Testis (tissue), 2 donors: ENCODE data around the gene NOSIP.

ENCODE experiments used
- CTCF ChIP-seq, 3 experiments: fragments of 450-650 bp in 2 of 3; fragments of 200-600 bp in 1 of 3; sonication (generic) in 1 of 3; IDR thresholded peaks; one replicate each; pipeline ENCODE4 v1.5.1; 2016 to 2019; ENCODE audit warnings: antibody characterized with exemption in 3 of 3, mild to moderate bottlenecking in 2 of 3, moderate library complexity in 1 of 3
- POLR2A ChIP-seq: fragments of 450-650 bp; IDR thresholded peaks from one replicate; pipeline ENCODE4 v1.6.1; 2017; ENCODE audit warnings: antibody characterized with exemption, mild to moderate bottlenecking, moderate library complexity

- TF ChIP-seq CTCF (IDR thresholded peaks at IDR 0.05) = no peak
- TF ChIP-seq POLR2A = no peak
These were observed 26.7 kb downstream of the NOSIP start for GRCh38 chr19:49553451-49554271.
